Keratinocyte (primary cell): Measurements from ENCODE around the gene N4BP3. TPM values are rescaled to one million over a fixed set of nuclear protein-coding genes. Genes with fewer than 3 reads are reported as not detected.

Source experiments
- DNase-seq: peaks from one replicate; pipeline ENCODE4 v3.0.0-alpha.2; 2011; ENCODE audit warnings: low read depth, missing footprints, low spot score
- FAIRE-seq: peaks from 2 replicates; lab custom pipeline; 2011; peaks lifted over from hg19 to GRCh38; lab: Jason Lieb, UNC
- H2AFZ ChIP-seq: 2 replicates; pipeline ENCODE4 v1.6.0; 2012; ENCODE audit warnings: low read length, control low read depth, inconsistent platforms; ENCODE audit not compliant: control insufficient read depth
- H3K27ac ChIP-seq: 2 replicates; pipeline ENCODE4 v1.5.1; 2011; ENCODE audit warnings: low read length; ENCODE audit not compliant: control insufficient read depth, insufficient read depth
- H3K27me3 ChIP-seq: 3 replicates; pipeline ENCODE4 v1.6.0; 2011; ENCODE audit warnings: low read length; ENCODE audit not compliant: control insufficient read depth, insufficient read depth; ENCODE audit errors: extremely low read depth
- H3K36me3 ChIP-seq, 2 experiments: 2 replicates in 1 of 2; 3 replicates in 1 of 2; pipeline ENCODE4 v1.5.1; 2011; ENCODE audit warnings: low read length in 2 of 2, mild to moderate bottlenecking in 1 of 2; ENCODE audit not compliant: control insufficient read depth in 2 of 2, insufficient read depth in 2 of 2; ENCODE audit errors: extremely low read depth in 1 of 2
- H3K4me1 ChIP-seq: 3 replicates; pipeline ENCODE4 v1.5.1; 2011; ENCODE audit warnings: low read length; ENCODE audit not compliant: control insufficient read depth, insufficient read depth; ENCODE audit errors: extremely low read depth
- H3K4me2 ChIP-seq: 3 replicates; pipeline ENCODE4 v1.6.0; 2011; ENCODE audit warnings: low read depth, low read length; ENCODE audit not compliant: control insufficient read depth, insufficient read depth; ENCODE audit errors: extremely low read depth
- H3K4me3 ChIP-seq, 3 experiments: fragments of 200-600 bp in 1 of 3; sonication (generic) in 1 of 3; 2 replicates in 2 of 3; 3 replicates in 1 of 3; pipeline ENCODE4 v1.5.1; 2011 to 2016; ENCODE audit warnings: low read length in 3 of 3, mild to moderate bottlenecking in 3 of 3, control low read depth in 2 of 3, inconsistent platforms in 1 of 3, low read depth in 1 of 3, mixed read lengths in 1 of 3, mixed run types in 1 of 3, moderate library complexity in 1 of 3; ENCODE audit not compliant: control insufficient read depth in 2 of 3, insufficient read depth in 2 of 3; ENCODE audit errors: extremely low read depth in 1 of 3
- H3K79me2 ChIP-seq: 2 replicates; pipeline ENCODE4 v1.6.0; 2012; ENCODE audit warnings: low read length; ENCODE audit not compliant: control insufficient read depth, insufficient read depth
- H3K9ac ChIP-seq: 3 replicates; pipeline ENCODE4 v1.6.0; 2011; ENCODE audit warnings: low read length; ENCODE audit not compliant: control insufficient read depth, insufficient read depth; ENCODE audit errors: extremely low read depth
- H3K9me1 ChIP-seq: 3 replicates; pipeline ENCODE4 v1.6.0; 2011; ENCODE audit warnings: low read length; ENCODE audit not compliant: control insufficient read depth, insufficient read depth; ENCODE audit errors: extremely low read depth
- H3K9me3 ChIP-seq: 2 replicates; pipeline ENCODE4 v1.5.1; 2012; ENCODE audit warnings: low read depth, low read length; ENCODE audit not compliant: control insufficient read depth
- H4K20me1 ChIP-seq: 3 replicates; pipeline ENCODE4 v1.6.0; 2011; ENCODE audit warnings: low read length; ENCODE audit not compliant: control insufficient read depth, insufficient read depth; ENCODE audit errors: extremely low read depth
- CTCF ChIP-seq, 3 experiments: IDR thresholded peaks in 1 of 3; conservative IDR thresholded peaks in 1 of 3; optimal IDR thresholded peaks in 1 of 3; 2 replicates in 2 of 3; 3 replicates in 1 of 3; pipeline versions ENCODE3 to v1.5.1; 2011; ENCODE audit warnings: low read length in 3 of 3, mild to moderate bottlenecking in 3 of 3, moderate library complexity in 2 of 3, control low read depth in 1 of 3, inconsistent platforms in 1 of 3; ENCODE audit not compliant: insufficient read depth in 2 of 3; ENCODE audit errors: extremely low read depth in 1 of 3
- EZH2 ChIP-seq: IDR thresholded peaks from one replicate; pipeline ENCODE4 v1.6.1; 2012; ENCODE audit warnings: inconsistent platforms, mild to moderate bottlenecking, low read length, moderate library complexity
- dilution Hi-C: fragments of 300-500 bp; cut with MboI; formaldehyde crosslinking; loops from one replicate; pipeline ENCODE4 v1.7.0; 2020; ENCODE audit warnings: low sequenced_read_pairs; ENCODE audit not compliant: extremely low pct_ligation_motif_present
- polyA plus RNA-seq, 5 experiments: library from polyadenylated mRNA; depleted of rRNA in 3 of 5; stranded (reverse) in 3 of 5; stranded (forward) in 1 of 5; unstranded in 1 of 5; fragments of >200 nt; gene quantifications; 1 replicate in 1 of 5; 2 replicates in 3 of 5; 3 replicates in 1 of 5; pipeline versions ENCODE4 v1.2.1 to v1.2.3, GENCODE V29; 2011 to 2012; ENCODE audit warnings: missing spikeins in 2 of 5, low read depth in 1 of 5, low replicate concordance in 1 of 5

Gene N4BP3
- polyA plus RNA-seq, 1 donor (not counting 4 experiments of a cell fraction or from before 2014, with no cell fraction given) = 1.0 TPM

- dilution Hi-C loops = no loop called here
- H3K4me1 ChIP-seq = peaks cover 8% of the 10 kb centered on the region
- H3K79me2 ChIP-seq = no peaks in the 10 kb centered on the region
- peaks cover 23 to 31% of the 10 kb centered on the region in 2 experiments for H3K36me3 ChIP-seq
- no peak overlapping the region for H3K9ac ChIP-seq
- H3K4me3 ChIP-seq = no peak overlapping the region
- no peak overlapping the region for H3K27ac ChIP-seq
- DNase-seq (no peak), FAIRE-seq (no peak)
- no peaks in the 10 kb centered on the region for H3K9me1 ChIP-seq
- no peak overlapping the region for H2AFZ ChIP-seq
- no peaks in the 10 kb centered on the region for H3K9me3 ChIP-seq
- no peak overlapping the region for H3K4me2 ChIP-seq
- no peaks in the 10 kb centered on the region for H3K27me3 ChIP-seq
- H4K20me1 ChIP-seq = peaks cover 8% of the 10 kb centered on the region
- TF ChIP-seq CTCF (optimal IDR thresholded peaks at IDR 0.05 in 1 of 3, IDR thresholded peaks at IDR 0.05 in 1 of 3, conservative IDR thresholded peaks at IDR 0.05 in 1 of 3; ENCODE audit: extremely low read depth in 1 of 3, insufficient read depth in 2 of 3, low read length in 3 of 3) (no peak), EZH2 (no peak)
These were observed 28.2 kb downstream of the N4BP3 start for GRCh38 chr5:178141550-178141949.

GRCh38 chr5:178142642-178143041 is 29.3 kb downstream of the N4BP3 start:
- TF ChIP-seq EZH2 (no peak), CTCF (optimal IDR thresholded peaks at IDR 0.05 in 1 of 3, IDR thresholded peaks at IDR 0.05 in 1 of 3, conservative IDR thresholded peaks at IDR 0.05 in 1 of 3; ENCODE audit: extremely low read depth in 1 of 3, insufficient read depth in 2 of 3, low read length in 3 of 3) (no peak)
- no peak overlapping the region for H3K4me2 ChIP-seq
- FAIRE-seq (no peak), DNase-seq (no peak)
- no peaks in the 10 kb centered on the region for H3K9me3 ChIP-seq
- no peak overlapping the region for H3K4me3 ChIP-seq
- H3K9me1 ChIP-seq = no peaks in the 10 kb centered on the region
- dilution Hi-C loops = no loop called here
- peaks cover 26 to 38% of the 10 kb centered on the region in 2 experiments for H3K36me3 ChIP-seq
- H3K27ac ChIP-seq = no peak overlapping the region
- H2AFZ ChIP-seq = no peak overlapping the region
- H3K79me2 ChIP-seq = no peaks in the 10 kb centered on the region
- H3K27me3 ChIP-seq = no peaks in the 10 kb centered on the region
- H4K20me1 ChIP-seq = peaks cover 8% of the 10 kb centered on the region
- H3K4me1 ChIP-seq = peaks cover 15% of the 10 kb centered on the region
- H3K9ac ChIP-seq = no peak overlapping the region
